HepG2 (cell line): ENCODE results near the gene RLF. TPM values are rescaled to one million over a fixed set of nuclear protein-coding genes. Genes with fewer than 3 reads are reported as not detected.
A peak's percentile ranks its signal among the peaks of the same experiment; 100 is the strongest.

Experiments
- ARID5B ChIP-seq: IDR thresholded peaks from 2 replicates; pipeline ENCODE4 v1.4.0; 2020; ENCODE audit warnings: mild to moderate bottlenecking, missing genetic modification reagents
- ATF7 ChIP-seq, 2 experiments: fragments of 450-650 bp in 1 of 2; sonication (generic) in 1 of 2; formaldehyde crosslinking in 1 of 2; IDR thresholded peaks; 2 replicates each; pipeline versions ENCODE4 v1.4.0 to v1.6.1; 2016 to 2020; ENCODE audit warnings: antibody characterized with exemption in 1 of 2, mild to moderate bottlenecking in 1 of 2, missing genetic modification reagents in 1 of 2
- CREM ChIP-seq, 2 experiments: sonication (generic) in 1 of 2; formaldehyde crosslinking in 1 of 2; IDR thresholded peaks; 2 replicates each; pipeline versions ENCODE4 v1.4.0 to v1.6.1; 2016 to 2020; ENCODE audit warnings: antibody characterized with exemption in 1 of 2, mild to moderate bottlenecking in 1 of 2, missing genetic modification reagents in 1 of 2
- ELK4 ChIP-seq: sonication (generic); formaldehyde crosslinking; IDR thresholded peaks from 2 replicates; pipeline ENCODE4 v1.9.0; 2021; ENCODE audit warnings: missing genetic modification reagents, borderline replicate concordance
- HNF1B ChIP-seq: sonication (generic); formaldehyde crosslinking; IDR thresholded peaks from 2 replicates; pipeline ENCODE4 v1.5.1; 2020; ENCODE audit warnings: mild to moderate bottlenecking, moderate library complexity, missing genetic modification reagents
- MYNN ChIP-seq: sonication (generic); formaldehyde crosslinking; IDR thresholded peaks from 2 replicates; pipeline ENCODE4 v1.4.0; 2020; ENCODE audit warnings: mild to moderate bottlenecking, low read depth, missing genetic modification reagents
- POGZ ChIP-seq: sonication (generic); formaldehyde crosslinking; IDR thresholded peaks from 2 replicates; pipeline ENCODE4 v1.4.0; 2020; ENCODE audit warnings: mild to moderate bottlenecking, missing genetic modification reagents
- POLR2A ChIP-seq, 2 experiments: IDR thresholded peaks; 2 replicates each; pipeline ENCODE4 v1.6.1; 2011; ENCODE audit warnings: low read depth in 2 of 2, low read length in 2 of 2, mild to moderate bottlenecking in 1 of 2, moderate library complexity in 1 of 2; ENCODE audit not compliant: insufficient read depth in 1 of 2
- SOX13 ChIP-seq, 3 experiments: fragments of 450-650 bp in 1 of 3; sonication (generic) in 1 of 3; formaldehyde crosslinking in 1 of 3; IDR thresholded peaks in 2 of 3; conservative IDR thresholded peaks in 1 of 3; 2 replicates each; pipeline versions ENCODE4 v1.5.0 to v1.6.1; 2016 to 2020; ENCODE audit warnings: antibody characterized with exemption in 1 of 3, mild to moderate bottlenecking in 1 of 3, missing compliant biosample characterization in 1 of 3, missing genetic modification reagents in 1 of 3, moderate library complexity in 1 of 3
- SOX5 ChIP-seq: IDR thresholded peaks from 2 replicates; pipeline ENCODE4 v1.6.1; 2016; ENCODE audit warnings: borderline replicate concordance
- SP140L ChIP-seq: sonication (generic); formaldehyde crosslinking; IDR thresholded peaks from 2 replicates; pipeline ENCODE4 v1.4.0; 2020; ENCODE audit warnings: missing genetic modification reagents, borderline replicate concordance
- ZKSCAN5 ChIP-seq: sonication (generic); formaldehyde crosslinking; IDR thresholded peaks from 2 replicates; pipeline ENCODE4 v1.5.1; 2020; ENCODE audit warnings: mild to moderate bottlenecking, missing genetic modification reagents
- ZMYM4 ChIP-seq: sonication (generic); formaldehyde crosslinking; IDR thresholded peaks from 2 replicates; pipeline ENCODE4 v1.8.1; 2023; ENCODE audit warnings: mild to moderate bottlenecking, missing genetic modification reagents
- ZNF331 ChIP-seq: sonication (generic); formaldehyde crosslinking; IDR thresholded peaks from 2 replicates; pipeline ENCODE4 v1.4.0; 2020; ENCODE audit warnings: missing genetic modification reagents
- ZNF577 ChIP-seq: sonication (generic); formaldehyde crosslinking; IDR thresholded peaks from 2 replicates; pipeline ENCODE4 v1.4.0; 2020; ENCODE audit warnings: mild to moderate bottlenecking, low read depth, missing genetic modification reagents, borderline replicate concordance
- polyA plus RNA-seq, 8 experiments: library from polyadenylated mRNA; depleted of rRNA in 3 of 8; stranded (reverse) in 7 of 8; unstranded in 1 of 8; fragments of >200 nt; fragmentation: Illumina TruSeq in 4 of 8; extraction: Trizol in 4 of 8; gene quantifications; 2 replicates each; pipeline versions ENCODE4 v1.2.1 to v1.2.3, GENCODE V29; 2011 to 2016; ENCODE audit warnings: low read depth in 4 of 8, missing spikeins in 1 of 8, mixed read lengths in 1 of 8; ENCODE audit not compliant: insufficient read depth in 1 of 8
- total RNA-seq, 5 experiments: library from RNA; depleted of rRNA; stranded (reverse); fragments of >200 nt; fragmentation: Illumina TruSeq; extraction: Trizol; gene quantifications; 2 replicates each; pipeline ENCODE4 v1.2.3, GENCODE V29; 2016; ENCODE audit warnings: low read depth in 1 of 5

The RLF gene
- total and polyA plus RNA-seq, 2 of the 13 experiments (the other 11 are each of a cell fraction or from before 2014, with no cell fraction given), result 9.0 to 15.7 TPM

GRCh38 chr1:40247655-40248054, 86.5 kb downstream of the RLF start, which contains the start of gene TMCO2 (continued):
- TF ChIP-seq ATF7 (IDR thresholded peaks at IDR 0.05) (peak; percentile 9; the same call in 1 of the 2 replicates), ATF7 (CRISPR knock-in tag; IDR thresholded peaks at IDR 0.05) (no peak), ARID5B (CRISPR knock-in tag) (peak; percentile 28; the same call in 1 of the 2 replicates), ZMYM4 (CRISPR knock-in tag) (0 out of 2 replicates have a peak, but pooled peaks have one; percentile 44), CREM (IDR thresholded peaks at IDR 0.05) (peak; percentile 54; the same call in 1 of the 2 replicates), CREM (CRISPR knock-in tag; IDR thresholded peaks at IDR 0.05) (no peak), ZNF577 (CRISPR knock-in tag) (no peak), POGZ (no peak), ZKSCAN5 (CRISPR knock-in tag) (no peak), ELK4 (CRISPR knock-in tag) (no peak), SP140L (CRISPR knock-in tag) (no peak), MYNN (no peak), HNF1B (0 out of 2 replicates have a peak, but pooled peaks have one; percentile 20), SOX5 (CRISPR knock-in tag) (peak; percentile 51; the same call in 1 of the 2 replicates), SOX13 (IDR thresholded peaks at IDR 0.05) (no peak), SOX13 (CRISPR knock-in tag; conservative IDR thresholded peaks at IDR 0.05 in 1 of 2, IDR thresholded peaks at IDR 0.05 in 1 of 2) (peak in 1 of 2 experiments; percentile 78; a peak in 2 of 4 replicates), POLR2A (IDR thresholded peaks at IDR 0.05; ENCODE audit: insufficient read depth in 1 of 2, low read depth in 2 of 2, low read length in 2 of 2) (0 out of 4 replicates have a peak, but pooled peaks of 1 of the 2 experiments have one; percentile 19), ZNF331 (CRISPR knock-in tag) (peak; percentile 55; the same call in 1 of the 2 replicates)
